HepG2 (cell line): ENCODE data around the gene POLR3K. TPM values are rescaled to one million over a fixed set of nuclear protein-coding genes. Genes with fewer than 3 reads are reported as not detected.

Experiments
- ADNP ChIP-seq: sonication (generic); formaldehyde crosslinking; IDR thresholded peaks from 2 replicates; pipeline ENCODE4 v1.4.0; 2020; ENCODE audit warnings: missing genetic modification reagents
- ARNTL ChIP-seq: sonication (generic); formaldehyde crosslinking; IDR thresholded peaks from 2 replicates; pipeline ENCODE4 v1.4.0; 2020; ENCODE audit warnings: mild to moderate bottlenecking, missing genetic modification reagents
- DR1 ChIP-seq: sonication (generic); formaldehyde crosslinking; IDR thresholded peaks from 2 replicates; pipeline ENCODE4 v1.8.0; 2021; ENCODE audit warnings: mild to moderate bottlenecking, missing genetic modification reagents, inconsistent platforms
- E2F2 ChIP-seq: sonication (generic); formaldehyde crosslinking; IDR thresholded peaks from 2 replicates; pipeline ENCODE4 v1.4.0; 2020; ENCODE audit warnings: missing genetic modification reagents, borderline replicate concordance
- EEA1 ChIP-seq: sonication (generic); formaldehyde crosslinking; IDR thresholded peaks from 2 replicates; pipeline ENCODE4 v1.5.1; 2020; ENCODE audit warnings: mild to moderate bottlenecking, missing genetic modification reagents, borderline replicate concordance
- FOSL1 ChIP-seq: sonication (generic); formaldehyde crosslinking; IDR thresholded peaks from 2 replicates; pipeline ENCODE4 v1.9.0; 2021; ENCODE audit warnings: missing genetic modification reagents, borderline replicate concordance
- GATAD2A ChIP-seq: IDR thresholded peaks from 2 replicates; pipeline ENCODE4 v1.6.1; 2016
- JUNB ChIP-seq: sonication (generic); formaldehyde crosslinking; IDR thresholded peaks from 2 replicates; pipeline ENCODE4 v1.8.0; 2022; ENCODE audit warnings: missing genetic modification reagents, mild to moderate bottlenecking, borderline replicate concordance
- KLF15 ChIP-seq: sonication (generic); formaldehyde crosslinking; IDR thresholded peaks from 2 replicates; pipeline ENCODE4 v1.8.1; 2023; ENCODE audit warnings: borderline replicate concordance, mild to moderate bottlenecking, inconsistent platforms, missing genetic modification reagents, mixed read lengths
- MAX ChIP-seq: IDR thresholded peaks from 2 replicates; pipeline ENCODE4 v1.6.1; 2012; ENCODE audit warnings: inconsistent platforms
- MYC ChIP-seq: sonication (generic); formaldehyde crosslinking; IDR thresholded peaks from 2 replicates; pipeline ENCODE4 v1.9.0; 2021; ENCODE audit warnings: missing genetic modification reagents, borderline replicate concordance
- RXRA ChIP-seq: sonication (generic); formaldehyde crosslinking; IDR thresholded peaks from 2 replicates; pipeline ENCODE4 v1.5.1; 2020; ENCODE audit warnings: missing genetic modification reagents
- SALL1 ChIP-seq: sonication (generic); formaldehyde crosslinking; IDR thresholded peaks from 2 replicates; pipeline ENCODE4 v1.8.0; 2022; ENCODE audit warnings: mild to moderate bottlenecking, missing genetic modification reagents
- SP4 ChIP-seq: sonication (generic); formaldehyde crosslinking; IDR thresholded peaks from 2 replicates; pipeline ENCODE4 v1.8.1; 2023; ENCODE audit warnings: mild to moderate bottlenecking, missing genetic modification reagents
- SP5 ChIP-seq: IDR thresholded peaks from 2 replicates; pipeline ENCODE4 v1.6.1; 2016; ENCODE audit warnings: low read depth, borderline replicate concordance
- TEAD3 ChIP-seq: optimal IDR thresholded peaks from 2 replicates; pipeline ENCODE3; 2016; ENCODE audit warnings: borderline replicate concordance
- YY1 ChIP-seq: IDR thresholded peaks from 2 replicates; pipeline ENCODE4 v1.6.1; 2011; ENCODE audit warnings: low read length, low read depth, moderate library complexity, mild to moderate bottlenecking; ENCODE audit not compliant: insufficient read depth, insufficient replicate concordance
- ZBED4 ChIP-seq: sonication (generic); formaldehyde crosslinking; IDR thresholded peaks from 2 replicates; pipeline ENCODE4 v1.4.0; 2020; ENCODE audit warnings: missing genetic modification reagents, borderline replicate concordance
- ZBTB38 ChIP-seq: sonication (generic); formaldehyde crosslinking; IDR thresholded peaks from 2 replicates; pipeline ENCODE4 v1.5.1; 2020; ENCODE audit warnings: mild to moderate bottlenecking, missing genetic modification reagents
- ZBTB7A ChIP-seq: sonication (generic); formaldehyde crosslinking; IDR thresholded peaks from 2 replicates; pipeline ENCODE4 v1.8.0; 2022; ENCODE audit warnings: mild to moderate bottlenecking, missing genetic modification reagents
- ZNF121 ChIP-seq: sonication (generic); formaldehyde crosslinking; IDR thresholded peaks from 2 replicates; pipeline ENCODE4 v1.5.0; 2020; ENCODE audit warnings: mild to moderate bottlenecking, missing genetic modification reagents
- ZNF17 ChIP-seq: sonication (generic); formaldehyde crosslinking; IDR thresholded peaks from 2 replicates; pipeline ENCODE4 v1.5.0; 2020; ENCODE audit warnings: mild to moderate bottlenecking, missing genetic modification reagents
- ZNF746 ChIP-seq: sonication (generic); formaldehyde crosslinking; IDR thresholded peaks from 2 replicates; pipeline ENCODE4 v1.8.0; 2022; ENCODE audit warnings: mild to moderate bottlenecking, missing genetic modification reagents
- ZNF766 ChIP-seq: sonication (generic); formaldehyde crosslinking; IDR thresholded peaks from 2 replicates; pipeline ENCODE4 v1.5.0; 2020; ENCODE audit warnings: missing genetic modification reagents, borderline replicate concordance
- ZSCAN21 ChIP-seq: sonication (generic); formaldehyde crosslinking; IDR thresholded peaks from 2 replicates; pipeline ENCODE4 v1.8.0; 2022; ENCODE audit warnings: mild to moderate bottlenecking, missing genetic modification reagents, moderate library complexity, borderline replicate concordance
- polyA plus RNA-seq, 8 experiments: library from polyadenylated mRNA; depleted of rRNA in 3 of 8; stranded (reverse) in 7 of 8; unstranded in 1 of 8; fragments of >200 nt; fragmentation: Illumina TruSeq in 4 of 8; extraction: Trizol in 4 of 8; gene quantifications; 2 replicates each; pipeline versions ENCODE4 v1.2.1 to v1.2.3, GENCODE V29; 2011 to 2016; ENCODE audit warnings: low read depth in 4 of 8, missing spikeins in 1 of 8, mixed read lengths in 1 of 8; ENCODE audit not compliant: insufficient read depth in 1 of 8
- total RNA-seq, 5 experiments: library from RNA; depleted of rRNA; stranded (reverse); fragments of >200 nt; fragmentation: Illumina TruSeq; extraction: Trizol; gene quantifications; 2 replicates each; pipeline ENCODE4 v1.2.3, GENCODE V29; 2016; ENCODE audit warnings: low read depth in 1 of 5

Gene POLR3K
- total and polyA plus RNA-seq, 2 of the 13 experiments (the other 11 are each of a cell fraction or from before 2014, with no cell fraction given) = 14.8 to 18.8 TPM

- TF ChIP-seq KLF15 (CRISPR knock-in tag) (no peak), FOSL1 (peak; percentile 90), DR1 (no peak), ZBED4 (CRISPR knock-in tag) (peak; percentile 54; the same call in 1 of the 2 replicates), ARNTL (no peak), E2F2 (no peak), ZNF17 (CRISPR knock-in tag) (no peak), MAX (0 out of 2 replicates have a peak, but pooled peaks have one; percentile 32), ZBTB7A (CRISPR knock-in tag) (peak; percentile 81), ZBTB38 (CRISPR knock-in tag) (peak; percentile 56), ZNF121 (0 out of 2 replicates have a peak, but pooled peaks have one; percentile 19), YY1 (peak; percentile 43), JUNB (peak; percentile 92), ZNF766 (CRISPR knock-in tag) (no peak), EEA1 (CRISPR knock-in tag) (0 out of 2 replicates have a peak, but pooled peaks have one; percentile 33), RXRA (CRISPR knock-in tag) (peak; percentile 50; the same call in 1 of the 2 replicates), SP5 (peak; percentile 54; the same call in 1 of the 2 replicates), ADNP (CRISPR knock-in tag) (peak; percentile 87), GATAD2A (CRISPR knock-in tag) (no peak), SALL1 (CRISPR knock-in tag) (peak; percentile 55), TEAD3 (peak; percentile 94), ZNF746 (CRISPR knock-in tag) (peak; percentile 72; the same call in 1 of the 2 replicates), MYC (CRISPR knock-in tag) (peak; percentile 44; the same call in 1 of the 2 replicates), SP4 (CRISPR knock-in tag) (peak; percentile 57; the same call in 1 of the 2 replicates), ZSCAN21 (CRISPR knock-in tag) (0 out of 2 replicates have a peak, but pooled peaks have one; percentile 53)
Measured at GRCh38 chr16:72561-73548, 19.4 kb upstream of the POLR3K start, which contains the start of gene RHBDF1 (continued).
